Tibial nerve (tissue), 4 donors: ENCODE data around the gene FAM76B. TPM values are rescaled to one million over a fixed set of nuclear protein-coding genes. Genes with fewer than 3 reads are reported as not detected.
"Not testable (repeated sequence)": the region's sequence is repeated elsewhere in the genome, so short reads cannot be mapped to it uniquely, and the experiment has no call there.

Experiments
- DNase-seq, 2 donors: peaks; one replicate each; pipeline ENCODE4 v3.0.0-alpha.2; 2019; ENCODE audit warnings: low spot score in 2 of 2
- H3K27ac ChIP-seq, 4 donors: fragments of 200-600 bp; sonication (generic) in 3 of 4; one replicate each; pipeline ENCODE4 v1.5.1; 2017 to 2019; ENCODE audit warnings: mild to moderate bottlenecking in 1 of 4
- H3K27me3 ChIP-seq, 2 donors: fragments of 200-600 bp; sonication (generic) in 1 of 2; one replicate each; pipeline versions ENCODE4 v1.5.1 to v1.6.0; 2017 to 2019
- H3K36me3 ChIP-seq, 3 donors: fragments of 200-600 bp; sonication (generic); one replicate each; pipeline ENCODE4 v1.5.1; 2018 to 2019
- H3K4me1 ChIP-seq, 4 donors: fragments of 200-600 bp; sonication (generic) in 3 of 4; one replicate each; pipeline ENCODE4 v1.5.1; 2017 to 2019
- H3K4me3 ChIP-seq, 4 donors: fragments of 200-600 bp; sonication (generic) in 3 of 4; one replicate each; pipeline ENCODE4 v1.5.1; 2017 to 2019; ENCODE audit warnings: mild to moderate bottlenecking in 1 of 4, moderate library complexity in 1 of 4
- H3K9me3 ChIP-seq, 4 donors: fragments of 200-600 bp; sonication (generic) in 3 of 4; one replicate each; pipeline ENCODE4 v1.5.1; 2017 to 2019
- EP300 ChIP-seq, 2 donors: sonication (generic); formaldehyde crosslinking; IDR thresholded peaks; one replicate each; pipeline ENCODE4 v1.6.1; 2017; ENCODE audit warnings: antibody characterized with exemption in 2 of 2, mild to moderate bottlenecking in 1 of 2
- POLR2A ChIP-seq, 2 donors: fragments of 450-650 bp; IDR thresholded peaks; one replicate each; pipeline ENCODE4 v1.6.1; 2017; ENCODE audit warnings: antibody characterized with exemption in 2 of 2, mild to moderate bottlenecking in 2 of 2, moderate library complexity in 2 of 2
- WGBS, 2 donors: methylation state at CpG; one replicate each; pipeline ENCODE4 v1.1.5; 2018; 5-methylcytosine and 5-hydroxymethylcytosine counted together
- total RNA-seq, 4 donors: library from RNA; depleted of rRNA; stranded (reverse); fragments of >200 nt; gene quantifications; one replicate each; pipeline ENCODE4 v1.1.0, GENCODE V29; 2016
- TF ChIP-seq, protein P1 (sequence below), 5 experiments: fragments of 200-600 bp in 3 of 5; fragments of 450-650 bp in 2 of 5; sonication (generic) in 3 of 5; IDR thresholded peaks; one replicate each; pipeline ENCODE4 v1.5.1; 2016 to 2019; ENCODE audit warnings: antibody characterized with exemption in 5 of 5, mild to moderate bottlenecking in 3 of 5, moderate library complexity in 2 of 5

FAM76B gene
- total RNA-seq, 4 donors from 2014 or later: 46.1 to 91.8 (median 54.3) TPM

DNA sequence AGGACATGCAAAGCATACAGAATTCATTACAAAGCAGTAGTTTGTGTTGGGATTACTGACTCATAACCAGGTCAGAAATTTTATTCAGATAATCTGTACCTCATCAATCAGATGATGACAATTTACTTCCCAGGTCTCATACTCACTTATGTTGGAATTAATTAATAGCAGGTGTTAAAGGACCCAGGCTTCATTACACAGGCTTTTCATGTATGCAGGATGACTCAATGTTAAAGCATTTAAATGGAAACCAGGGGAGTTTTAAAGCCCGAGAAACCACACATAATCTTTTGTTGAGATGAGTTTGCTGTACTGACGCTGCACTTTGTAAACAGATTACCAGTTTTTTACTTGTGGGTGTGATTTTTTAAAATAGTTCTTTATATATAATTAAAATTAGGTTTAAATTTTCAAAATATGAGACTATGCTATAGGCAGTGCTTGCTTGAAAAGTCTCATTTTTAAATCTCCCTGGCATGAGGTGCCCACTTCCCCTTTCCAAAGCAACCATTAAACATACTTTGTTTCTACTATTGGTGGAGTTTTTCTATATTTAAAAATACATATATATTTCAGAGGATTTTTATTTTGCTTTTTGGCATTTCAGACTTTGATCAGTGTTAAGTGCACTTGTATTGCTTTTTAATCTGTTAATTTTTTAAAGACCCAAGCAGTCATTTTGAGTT lies 41.8 kb upstream of the FAM76B start:
- H3K27ac ChIP-seq: no peak overlapping the region
- WGBS, 2 donors: 56 to 63% methylated on average over 2 of the region's 2 CpGs
- H3K4me1 ChIP-seq: peaks cover 0 to 13% (median 0%) of the 10 kb centered on the region in 4 donors
- peaks cover 0 to 72% (median 5%) of the 10 kb centered on the region in 3 donors for H3K36me3 ChIP-seq
- H3K27me3 ChIP-seq: no peaks in the 10 kb centered on the region
- no peak for DNase-seq
- TF ChIP-seq POLR2A (IDR thresholded peaks at IDR 0.05) (no peak), EP300 (IDR thresholded peaks at IDR 0.05) (no peak)
- TF ChIP-seq, protein P1, sequence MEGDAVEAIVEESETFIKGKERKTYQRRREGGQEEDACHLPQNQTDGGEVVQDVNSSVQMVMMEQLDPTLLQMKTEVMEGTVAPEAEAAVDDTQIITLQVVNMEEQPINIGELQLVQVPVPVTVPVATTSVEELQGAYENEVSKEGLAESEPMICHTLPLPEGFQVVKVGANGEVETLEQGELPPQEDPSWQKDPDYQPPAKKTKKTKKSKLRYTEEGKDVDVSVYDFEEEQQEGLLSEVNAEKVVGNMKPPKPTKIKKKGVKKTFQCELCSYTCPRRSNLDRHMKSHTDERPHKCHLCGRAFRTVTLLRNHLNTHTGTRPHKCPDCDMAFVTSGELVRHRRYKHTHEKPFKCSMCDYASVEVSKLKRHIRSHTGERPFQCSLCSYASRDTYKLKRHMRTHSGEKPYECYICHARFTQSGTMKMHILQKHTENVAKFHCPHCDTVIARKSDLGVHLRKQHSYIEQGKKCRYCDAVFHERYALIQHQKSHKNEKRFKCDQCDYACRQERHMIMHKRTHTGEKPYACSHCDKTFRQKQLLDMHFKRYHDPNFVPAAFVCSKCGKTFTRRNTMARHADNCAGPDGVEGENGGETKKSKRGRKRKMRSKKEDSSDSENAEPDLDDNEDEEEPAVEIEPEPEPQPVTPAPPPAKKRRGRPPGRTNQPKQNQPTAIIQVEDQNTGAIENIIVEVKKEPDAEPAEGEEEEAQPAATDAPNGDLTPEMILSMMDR (IDR thresholded peaks at IDR 0.05): no peak
- no peak overlapping the region for H3K4me3 ChIP-seq
- no peaks in the 10 kb centered on the region for H3K9me3 ChIP-seq

DNA sequence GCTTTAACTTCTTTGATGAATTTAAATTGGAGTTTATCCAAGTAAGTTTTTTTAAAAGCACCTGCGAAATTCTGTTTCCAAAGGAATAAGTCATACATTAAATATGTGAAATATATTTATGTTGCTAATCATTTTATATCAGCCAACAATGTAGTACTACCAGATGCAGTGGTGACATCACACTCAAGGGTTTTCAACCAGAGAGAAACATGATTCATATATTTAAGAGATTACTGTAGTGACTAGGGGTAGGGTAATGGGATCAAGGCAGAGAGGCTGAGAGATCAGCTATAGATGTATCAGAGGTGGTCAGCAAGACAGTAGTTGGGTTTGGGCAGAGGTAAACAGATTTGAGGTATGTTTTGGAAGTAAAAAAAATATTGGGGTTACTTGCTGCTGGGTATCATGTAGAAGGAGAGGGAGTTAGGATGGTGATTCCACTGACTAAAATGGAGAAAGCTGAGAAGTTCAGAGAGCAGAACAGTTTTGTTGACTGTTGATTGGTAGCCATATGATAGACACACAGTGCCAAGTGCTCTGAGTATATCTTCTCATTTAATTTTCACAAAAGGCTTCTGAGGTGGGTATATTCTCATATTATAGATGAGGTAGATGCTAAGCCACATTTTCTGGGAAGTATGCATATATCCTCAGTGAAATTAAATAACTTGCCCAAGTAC lies 40.1 kb upstream of the FAM76B start:
- H3K27ac ChIP-seq: no peak overlapping the region
- DNase-seq: no peak
- no peak overlapping the region for H3K4me3 ChIP-seq
- H3K9me3 ChIP-seq: no peaks in the 10 kb centered on the region
- H3K36me3 ChIP-seq: peaks cover 0 to 65% (median 0%) of the 10 kb centered on the region in 3 donors
- TF ChIP-seq EP300 (IDR thresholded peaks at IDR 0.05) (no peak), POLR2A (IDR thresholded peaks at IDR 0.05) (no peak)
- TF ChIP-seq, protein P1 (IDR thresholded peaks at IDR 0.05): no peak
- H3K4me1 ChIP-seq: no peaks in the 10 kb centered on the region
- H3K27me3 ChIP-seq: no peaks in the 10 kb centered on the region
- WGBS, 2 donors: 71 to 78% methylated on average over 1 of the region's 1 CpG

DNA sequence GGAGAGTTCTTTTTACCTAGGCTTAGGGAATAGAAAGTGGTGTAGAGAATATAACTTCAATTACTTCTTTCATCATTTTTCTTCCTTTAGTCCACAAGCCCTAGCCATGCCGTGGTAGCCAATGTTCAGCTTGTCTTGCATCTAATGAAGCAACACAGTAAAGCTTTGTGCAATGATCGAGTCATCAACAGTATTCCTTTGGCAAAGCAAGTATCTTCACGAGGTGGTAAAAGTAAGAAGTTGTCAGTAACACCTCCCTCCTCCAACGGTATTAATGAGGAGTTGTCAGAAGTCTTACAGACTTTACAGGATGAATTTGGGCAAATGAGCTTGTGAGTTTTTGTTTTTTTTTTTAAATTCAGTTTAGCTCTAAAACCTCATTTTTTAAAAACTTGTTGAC lies 38.1 kb upstream of the FAM76B start:
- no peak for DNase-seq
- Histone ChIP-seq H3K4me3 (no peak overlapping the region), H3K4me1 (no peaks in the 10 kb centered on the region), H3K27ac (no peak overlapping the region), H3K36me3 (peaks cover 0 to 54% (median 0%) of the 10 kb centered on the region in 3 donors), H3K9me3 (no peaks in the 10 kb centered on the region), H3K27me3 (no peaks in the 10 kb centered on the region)
- TF ChIP-seq, protein P1 (IDR thresholded peaks at IDR 0.05): no peak
- TF ChIP-seq POLR2A (IDR thresholded peaks at IDR 0.05) (no peak), EP300 (IDR thresholded peaks at IDR 0.05) (no peak)
- 78 to 82% methylated on average over 4 of the region's 4 CpGs for WGBS, 2 donors

DNA sequence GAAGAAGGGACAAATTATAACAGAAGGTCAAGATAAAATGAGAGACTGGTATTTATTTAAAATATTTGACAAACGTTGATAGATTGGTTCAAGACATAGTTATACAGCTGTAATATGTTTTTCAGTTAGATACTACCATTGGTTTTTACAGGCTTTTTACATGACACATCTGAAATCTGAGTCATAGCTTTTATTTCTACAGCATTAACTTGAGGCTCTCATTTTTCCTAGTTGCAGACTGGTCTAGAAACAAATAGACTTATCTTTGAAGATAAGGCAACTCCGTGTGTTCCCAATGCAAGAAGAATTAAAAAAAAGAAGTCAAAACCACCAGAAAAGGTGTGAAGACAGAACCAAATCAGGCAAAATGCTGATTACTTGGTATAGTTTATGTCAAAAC lies 32.1 kb upstream of the FAM76B start:
- H3K4me1 ChIP-seq: no peaks in the 10 kb centered on the region
- no peak for TF ChIP-seq POLR2A (IDR thresholded peaks at IDR 0.05)
- TF ChIP-seq, protein P1 (IDR thresholded peaks at IDR 0.05): no peak
- TF ChIP-seq EP300 (IDR thresholded peaks at IDR 0.05): no peak
- WGBS, 2 donors: 86 to 88% methylated on average over 2 of the region's 2 CpGs
- no peak overlapping the region for H3K27ac ChIP-seq
- H3K27me3 ChIP-seq: no peaks in the 10 kb centered on the region
- no peak for DNase-seq
- peaks cover 0 to 41% (median 0%) of the 10 kb centered on the region in 3 donors for H3K36me3 ChIP-seq
- no peak overlapping the region for H3K4me3 ChIP-seq
- H3K9me3 ChIP-seq: no peaks in the 10 kb centered on the region

DNA sequence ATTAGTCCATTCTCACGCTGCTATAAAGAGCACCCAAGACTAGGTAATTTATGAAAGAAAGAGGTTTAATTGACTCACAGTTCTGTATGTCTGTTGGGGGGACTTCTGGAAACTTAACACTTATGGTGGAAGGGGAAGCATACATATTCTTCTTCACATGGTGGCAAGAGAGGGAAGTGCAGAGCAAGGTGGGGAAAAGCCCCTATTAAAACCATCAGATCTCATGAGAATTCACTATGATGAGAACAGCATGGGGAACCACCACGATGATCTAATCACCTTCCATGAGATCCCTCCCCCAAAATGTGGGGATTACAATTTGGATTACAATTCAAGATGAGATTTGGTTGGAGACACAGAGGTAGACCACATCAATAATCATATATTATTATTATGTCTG lies 26.5 kb upstream of the FAM76B start:
- H3K36me3 ChIP-seq: peaks cover 0 to 39% (median 0%) of the 10 kb centered on the region in 3 donors
- H3K27ac ChIP-seq: no peak overlapping the region
- H3K4me3 ChIP-seq: no peak overlapping the region
- TF ChIP-seq EP300 (IDR thresholded peaks at IDR 0.05) (no peak), POLR2A (IDR thresholded peaks at IDR 0.05) (no peak)
- TF ChIP-seq, protein P1 (IDR thresholded peaks at IDR 0.05): no peak
- H3K27me3 ChIP-seq: no peaks in the 10 kb centered on the region
- DNase-seq: no peak
- no peaks in the 10 kb centered on the region for H3K9me3 ChIP-seq
- H3K4me1 ChIP-seq: no peaks in the 10 kb centered on the region
- 94 to 96% methylated on average over 2 of the region's 2 CpGs for WGBS, 2 donors

- not testable (repeated sequence) for H3K4me1 ChIP-seq, H3K4me3 ChIP-seq, DNase-seq, H3K27ac ChIP-seq, H3K27me3 ChIP-seq, H3K9me3 ChIP-seq
- 95 to 96% methylated on average over 4 of the region's 4 CpGs for WGBS, 2 donors
- peaks cover 0 to 32% (median 0%) of the 10 kb centered on the region in 3 donors for H3K36me3 ChIP-seq
These were observed 21.5 kb upstream of the FAM76B start for GRCh38 chr11:95811052-95811451.

- WGBS, 2 donors: 96 to 98% methylated on average over 6 of the region's 6 CpGs
These were observed 16.9 kb upstream of the FAM76B start for GRCh38 chr11:95806464-95806863.

More at GRCh38 chr11:95806464-95806863, 16.9 kb upstream of the FAM76B start:
- H3K4me3 ChIP-seq, H3K27ac ChIP-seq, H3K27me3 ChIP-seq, H3K4me1 ChIP-seq, DNase-seq, H3K9me3 ChIP-seq: not testable (repeated sequence)
- peaks cover 0 to 29% (median 0%) of the 10 kb centered on the region in 3 donors for H3K36me3 ChIP-seq
